Activated naive CD8-positive, alpha-beta T cell treated with anti-CD3 and anti-CD28 coated beads for 36 hours (primary cell): Measurements from ENCODE around the gene RFX7. TPM values are rescaled to one million over a fixed set of nuclear protein-coding genes. Genes with fewer than 3 reads are reported as not detected.
"Not testable (repeated sequence)": the region's sequence is repeated elsewhere in the genome, so short reads cannot be mapped to it uniquely, and the experiment has no call there.

Source experiments
- DNase-seq: peaks from one replicate; pipeline ENCODE4 v3.0.0; 2021
- H3K27ac Mint-ChIP-seq: one replicate; pipeline ENCODE4 v1.8.0; 2022; ENCODE audit warnings: mild to moderate bottlenecking, moderate library complexity, mixed read lengths
- H3K27me3 Mint-ChIP-seq: one replicate; pipeline ENCODE4 v1.8.0; 2022; ENCODE audit warnings: mild to moderate bottlenecking, mixed read lengths
- H3K36me3 Mint-ChIP-seq: one replicate; pipeline ENCODE4 v1.8.0; 2021; ENCODE audit warnings: mild to moderate bottlenecking, mixed read lengths
- H3K4me1 Mint-ChIP-seq: one replicate; pipeline ENCODE4 v1.8.0; 2021; ENCODE audit warnings: mixed read lengths
- H3K4me3 Mint-ChIP-seq: one replicate; pipeline ENCODE4 v1.8.0; 2022; ENCODE audit warnings: mild to moderate bottlenecking, moderate library complexity, mixed read lengths
- H3K9me3 Mint-ChIP-seq: one replicate; pipeline ENCODE4 v1.8.0; 2022; ENCODE audit warnings: mixed read lengths
- total RNA-seq, 2 experiments: library from RNA; stranded (reverse); gene quantifications; one replicate each; pipeline ENCODE4 v1.2.3, GENCODE V29; 2021

Gene RFX7
- total RNA-seq, 2 experiments from 2014 or later: 28.6 to 30.5 TPM

DNA sequence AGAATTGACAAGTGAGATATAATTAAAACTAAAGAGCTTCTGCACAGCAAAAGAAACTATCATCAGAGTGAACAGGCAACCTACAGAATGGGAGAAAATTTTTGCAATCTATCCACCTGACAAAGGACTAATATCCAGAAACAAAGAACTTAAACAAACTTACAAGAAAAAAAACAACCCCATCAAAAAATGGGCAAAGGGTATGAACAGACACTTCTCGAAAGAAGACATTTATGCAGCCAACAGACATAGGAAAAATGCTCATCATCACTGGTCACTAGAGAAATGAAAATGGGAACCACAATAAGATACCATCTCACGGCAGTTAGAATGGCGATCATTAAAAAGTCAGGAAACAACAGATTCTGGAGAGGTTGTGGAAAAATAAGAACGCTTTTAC lies 88.9 kb downstream of the RFX7 start:
- Mint-ChIP-seq H3K9me3 (peaks cover 38% of the 10 kb centered on the region), H3K36me3 (peaks cover 68% of the 10 kb centered on the region), H3K4me1 (peaks cover 19% of the 10 kb centered on the region)
- not testable (repeated sequence) for H3K27me3 Mint-ChIP-seq, H3K4me3 Mint-ChIP-seq, H3K27ac Mint-ChIP-seq, DNase-seq

DNA sequence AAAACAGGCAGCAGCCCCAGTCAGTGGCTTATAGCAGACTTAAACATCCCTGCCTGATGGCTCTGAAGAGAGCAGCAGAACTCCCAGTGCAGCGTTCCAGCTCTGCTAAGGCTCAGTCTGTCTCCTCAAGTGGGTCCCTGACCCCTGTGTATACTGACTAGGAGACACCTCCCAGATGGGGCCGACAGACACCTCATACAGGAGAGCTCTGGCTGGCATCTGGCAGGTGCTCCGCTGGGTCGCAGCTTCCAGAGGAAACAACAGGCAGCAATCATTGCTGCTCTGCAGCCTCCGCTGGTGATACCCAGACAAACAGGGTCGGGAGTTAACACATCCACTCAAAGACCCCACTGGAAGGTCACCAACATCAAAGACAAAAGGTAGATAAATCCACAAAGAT lies 93.5 kb downstream of the RFX7 start:
- Mint-ChIP-seq H3K27me3 (no peaks in the 10 kb centered on the region), H3K27ac (no peak overlapping the region), H3K4me1 (peaks cover 24% of the 10 kb centered on the region), H3K36me3 (peaks cover 75% of the 10 kb centered on the region), H3K9me3 (peaks cover 42% of the 10 kb centered on the region), H3K4me3 (no peak overlapping the region)
- no peak for DNase-seq

DNA sequence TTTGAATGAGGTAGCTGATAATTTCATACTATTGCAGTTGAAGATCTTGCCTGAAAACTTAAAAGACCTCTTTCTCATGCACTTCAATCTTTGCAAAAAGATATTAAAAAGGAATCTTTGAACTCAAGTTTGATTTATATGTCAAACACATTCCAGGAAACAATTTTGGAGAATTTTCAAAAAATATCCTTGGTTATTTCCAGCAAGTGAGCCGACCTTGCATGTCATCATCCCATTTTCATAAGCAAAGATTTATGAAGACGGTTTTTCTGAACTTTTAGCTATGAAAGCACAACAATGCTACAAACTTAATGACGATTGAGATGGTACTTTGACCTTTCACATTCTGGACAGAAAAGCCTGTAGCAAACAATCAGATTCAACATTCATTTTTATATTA lies 95.6 kb downstream of the RFX7 start:
- no peaks in the 10 kb centered on the region for H3K27me3 Mint-ChIP-seq
- peaks cover 55% of the 10 kb centered on the region for H3K36me3 Mint-ChIP-seq
- H3K4me1 Mint-ChIP-seq: peaks cover 23% of the 10 kb centered on the region
- no peak for DNase-seq
- no peak overlapping the region for H3K27ac Mint-ChIP-seq
- peaks cover 22% of the 10 kb centered on the region for H3K9me3 Mint-ChIP-seq
- H3K4me3 Mint-ChIP-seq: no peak overlapping the region

GRCh38 chr15:56146756-56147155 lies 96.9 kb downstream of the RFX7 start:
- Mint-ChIP-seq H3K27ac (no peak overlapping the region), H3K4me3 (no peak overlapping the region), H3K27me3 (no peaks in the 10 kb centered on the region), H3K9me3 (peaks cover 15% of the 10 kb centered on the region), H3K36me3 (peaks cover 52% of the 10 kb centered on the region), H3K4me1 (peaks cover 15% of the 10 kb centered on the region)
- no peak for DNase-seq

DNA sequence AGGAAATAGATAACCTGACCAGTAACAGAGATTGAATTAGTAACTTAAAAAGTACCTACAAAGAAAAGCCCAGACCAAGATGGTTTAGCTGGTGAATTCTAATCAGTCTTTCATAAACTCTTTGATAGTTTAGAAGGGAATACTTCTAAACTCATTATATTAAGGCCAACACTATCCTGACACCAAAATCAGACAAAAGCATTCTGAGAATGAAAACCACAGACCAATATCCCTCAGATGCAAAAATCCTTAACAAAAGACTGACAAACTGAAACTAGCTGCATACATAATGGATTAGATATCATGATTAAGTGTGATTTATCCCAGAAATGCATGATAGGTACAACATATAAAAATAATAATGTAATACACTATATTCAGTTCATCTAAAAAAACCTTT lies 115.6 kb downstream of the RFX7 start:
- peaks cover 28% of the 10 kb centered on the region for H3K9me3 Mint-ChIP-seq
- H3K4me3 Mint-ChIP-seq: no peak overlapping the region
- no peak for DNase-seq
- no peaks in the 10 kb centered on the region for H3K4me1 Mint-ChIP-seq
- peaks cover 72% of the 10 kb centered on the region for H3K36me3 Mint-ChIP-seq
- no peaks in the 10 kb centered on the region for H3K27me3 Mint-ChIP-seq
- no peak overlapping the region for H3K27ac Mint-ChIP-seq

DNA sequence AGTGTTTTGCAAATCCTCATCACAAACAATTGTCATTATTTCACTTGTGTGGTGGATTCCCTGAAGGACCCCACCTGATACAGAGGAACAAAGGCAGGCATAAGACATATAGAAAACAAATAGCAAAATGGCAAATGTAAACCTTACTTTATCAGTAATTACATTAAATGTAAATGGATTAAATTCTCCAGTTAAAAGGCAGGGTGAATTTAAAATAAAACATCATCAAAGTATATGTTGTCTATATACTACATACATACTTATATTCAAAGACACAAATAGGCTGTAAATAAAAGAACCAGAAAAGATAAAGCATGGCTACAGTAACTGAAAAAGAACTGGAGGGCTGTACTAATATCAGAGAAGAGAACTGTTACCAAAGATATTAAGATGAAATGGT lies 117.3 kb downstream of the RFX7 start:
- Mint-ChIP-seq H3K27me3 (no peaks in the 10 kb centered on the region), H3K36me3 (peaks cover 84% of the 10 kb centered on the region), H3K4me3 (no peak overlapping the region), H3K9me3 (peaks cover 38% of the 10 kb centered on the region), H3K27ac (no peak overlapping the region), H3K4me1 (no peaks in the 10 kb centered on the region)
- no peak for DNase-seq

DNA sequence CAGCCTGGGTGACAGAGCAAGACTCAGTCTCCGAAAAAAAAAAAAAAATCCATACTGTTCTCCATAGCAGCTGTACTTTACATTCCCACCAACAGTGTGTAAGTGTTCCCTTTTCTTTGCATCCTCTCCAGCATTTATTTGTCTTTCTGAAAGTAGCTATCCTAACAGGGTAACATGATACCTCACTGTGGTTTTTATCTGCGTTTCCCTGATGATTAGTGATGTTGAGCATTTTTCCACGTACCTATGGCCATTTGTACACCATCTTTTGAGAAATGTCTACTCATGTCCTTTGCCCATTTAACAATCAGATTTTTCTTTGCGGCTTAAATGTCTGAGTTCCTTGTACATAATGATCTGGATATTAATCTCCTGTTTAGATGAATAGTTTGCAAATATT lies 119.3 kb downstream of the RFX7 start:
- peaks cover 44% of the 10 kb centered on the region for H3K9me3 Mint-ChIP-seq
- H3K36me3 Mint-ChIP-seq: peaks cover 81% of the 10 kb centered on the region
- no peaks in the 10 kb centered on the region for H3K4me1 Mint-ChIP-seq

GRCh38 chr15:56105855-56106254 lies 137.8 kb downstream of the RFX7 start:
- H3K36me3 Mint-ChIP-seq: peaks cover 16% of the 10 kb centered on the region
- no peak overlapping the region for H3K4me3 Mint-ChIP-seq
- no peaks in the 10 kb centered on the region for H3K27me3 Mint-ChIP-seq
- peaks cover 1% of the 10 kb centered on the region for H3K9me3 Mint-ChIP-seq
- DNase-seq: no peak
- no peak overlapping the region for H3K27ac Mint-ChIP-seq
- no peaks in the 10 kb centered on the region for H3K4me1 Mint-ChIP-seq

More for the DNA sequence above, 119.3 kb downstream of the RFX7 start:
- DNase-seq: no peak
- no peaks in the 10 kb centered on the region for H3K27me3 Mint-ChIP-seq
- no peak overlapping the region for H3K4me3 Mint-ChIP-seq
- no peak overlapping the region for H3K27ac Mint-ChIP-seq

DNA sequence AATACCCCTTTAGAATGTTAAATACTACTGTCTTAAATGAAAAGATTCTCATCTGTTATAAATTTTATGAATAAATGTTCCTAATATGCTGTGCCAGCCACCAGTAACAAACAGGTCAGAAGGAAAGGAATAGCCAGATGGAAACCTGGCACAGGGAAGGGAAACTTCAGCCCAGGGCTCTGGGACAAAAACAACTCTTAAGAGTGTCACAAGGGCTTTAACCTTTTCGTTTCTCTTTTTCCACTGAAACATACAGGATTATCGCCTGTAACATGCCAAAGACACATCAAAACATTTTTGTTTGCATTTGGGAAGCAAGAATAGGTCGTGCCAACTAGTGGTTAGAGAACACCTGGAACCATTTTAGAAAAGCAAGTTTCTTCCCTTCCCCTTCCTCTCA lies 141.2 kb downstream of the RFX7 start:
- H3K27me3 Mint-ChIP-seq: no peaks in the 10 kb centered on the region
- H3K9me3 Mint-ChIP-seq: no peaks in the 10 kb centered on the region
- H3K4me1 Mint-ChIP-seq: no peaks in the 10 kb centered on the region
- no peak for DNase-seq
- H3K36me3 Mint-ChIP-seq: peaks cover 9% of the 10 kb centered on the region
- H3K27ac Mint-ChIP-seq: no peak overlapping the region
- H3K4me3 Mint-ChIP-seq: no peak overlapping the region

- Mint-ChIP-seq H3K4me3 (no peak overlapping the region), H3K27me3 (no peaks in the 10 kb centered on the region), H3K36me3 (peaks cover 32% of the 10 kb centered on the region), H3K9me3 (no peaks in the 10 kb centered on the region), H3K4me1 (no peaks in the 10 kb centered on the region), H3K27ac (no peak overlapping the region)
- no peak for DNase-seq
These were observed 144.4 kb downstream of the RFX7 start for GRCh38 chr15:56099311-56099710.

- H3K27me3 Mint-ChIP-seq: no peaks in the 10 kb centered on the region
- no peaks in the 10 kb centered on the region for H3K9me3 Mint-ChIP-seq
- DNase-seq: no peak
- H3K27ac Mint-ChIP-seq: no peak overlapping the region
- H3K36me3 Mint-ChIP-seq: peaks cover 41% of the 10 kb centered on the region
- no peaks in the 10 kb centered on the region for H3K4me1 Mint-ChIP-seq
- no peak overlapping the region for H3K4me3 Mint-ChIP-seq
These were observed 145.3 kb downstream of the RFX7 start for GRCh38 chr15:56098195-56098863.

- peaks cover 3% of the 10 kb centered on the region for H3K4me1 Mint-ChIP-seq
- no peak overlapping the region for H3K4me3 Mint-ChIP-seq
- H3K9me3 Mint-ChIP-seq: peaks cover 1% of the 10 kb centered on the region
- no peak for DNase-seq
- H3K27me3 Mint-ChIP-seq: no peaks in the 10 kb centered on the region
- H3K27ac Mint-ChIP-seq: no peak overlapping the region
- H3K36me3 Mint-ChIP-seq: peaks cover 53% of the 10 kb centered on the region
These were observed 148.3 kb downstream of the RFX7 start for GRCh38 chr15:56095406-56095805.

DNA sequence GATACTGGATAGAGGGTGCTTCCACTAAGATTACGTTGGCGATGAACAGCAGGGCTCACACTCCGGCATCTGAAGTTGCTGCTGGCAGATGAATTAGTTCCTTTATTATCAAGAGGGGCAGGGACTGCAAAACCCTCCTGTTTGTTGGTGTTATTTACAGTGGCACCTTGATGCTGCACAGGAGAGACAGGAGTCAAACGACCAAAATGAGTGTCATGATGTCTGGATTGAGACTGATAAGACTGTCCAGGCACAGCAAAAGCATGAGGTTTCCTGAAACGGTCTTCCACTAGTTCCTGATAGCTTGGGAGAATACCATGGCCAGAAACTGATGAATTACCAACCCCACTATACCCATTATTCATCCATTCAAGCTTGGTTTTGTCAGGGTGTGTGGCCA lies 149.5 kb downstream of the RFX7 start:
- DNase-seq: no peak
- peaks cover 1% of the 10 kb centered on the region for H3K9me3 Mint-ChIP-seq
- H3K27me3 Mint-ChIP-seq: no peaks in the 10 kb centered on the region
- peaks cover 7% of the 10 kb centered on the region for H3K4me1 Mint-ChIP-seq
- H3K27ac Mint-ChIP-seq: no peak overlapping the region
- peaks cover 51% of the 10 kb centered on the region for H3K36me3 Mint-ChIP-seq
- no peak overlapping the region for H3K4me3 Mint-ChIP-seq

DNA sequence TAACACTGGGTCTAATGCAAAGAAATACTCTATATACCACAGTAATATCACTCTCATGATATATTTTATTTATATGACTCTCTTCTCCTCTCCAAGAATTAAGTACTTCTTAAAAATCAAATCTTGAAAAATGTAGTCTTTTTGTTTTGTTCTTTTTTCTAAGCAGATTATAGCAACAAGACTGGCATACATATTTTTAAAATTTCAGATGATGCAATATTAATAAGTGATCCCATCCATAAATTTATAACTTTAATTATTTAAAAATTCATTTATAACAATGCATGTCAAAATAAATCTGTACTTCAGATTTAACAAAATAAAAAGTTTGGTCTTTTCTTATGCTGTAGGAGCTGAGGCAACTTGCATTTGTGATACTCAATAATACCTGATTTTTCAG lies 155.3 kb downstream of the RFX7 start:
- no peak overlapping the region for H3K27ac Mint-ChIP-seq
- no peak overlapping the region for H3K4me3 Mint-ChIP-seq
- H3K9me3 Mint-ChIP-seq: peaks cover 9% of the 10 kb centered on the region
- H3K36me3 Mint-ChIP-seq: peaks cover 14% of the 10 kb centered on the region
- H3K27me3 Mint-ChIP-seq: no peaks in the 10 kb centered on the region
- H3K4me1 Mint-ChIP-seq: peaks cover 13% of the 10 kb centered on the region
- DNase-seq: no peak

DNA sequence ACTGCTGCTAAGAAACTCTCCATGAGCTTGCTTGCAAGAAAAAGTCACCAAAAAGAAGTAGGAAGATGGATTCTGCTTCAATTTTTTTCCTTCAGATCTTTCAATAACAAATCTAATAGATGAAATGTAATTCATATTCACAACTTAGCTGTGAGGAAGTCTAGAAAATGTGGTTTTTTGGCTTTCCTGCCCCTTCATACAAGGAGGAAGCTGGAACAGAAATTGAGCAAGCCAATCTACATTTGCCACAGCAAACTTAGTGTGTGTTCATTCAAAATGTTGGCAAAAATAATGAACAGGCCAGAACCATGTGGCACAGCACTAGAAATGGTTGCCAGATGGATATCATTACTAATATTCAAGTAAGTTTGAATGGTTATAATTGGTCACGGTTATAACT lies 157.1 kb downstream of the RFX7 start:
- H3K4me1 Mint-ChIP-seq: peaks cover 9% of the 10 kb centered on the region
- H3K4me3 Mint-ChIP-seq: no peak overlapping the region
- peaks cover 2% of the 10 kb centered on the region for H3K36me3 Mint-ChIP-seq
- no peaks in the 10 kb centered on the region for H3K27me3 Mint-ChIP-seq
- H3K27ac Mint-ChIP-seq: no peak overlapping the region
- peaks cover 8% of the 10 kb centered on the region for H3K9me3 Mint-ChIP-seq
- no peak for DNase-seq

- H3K36me3 Mint-ChIP-seq: no peaks in the 10 kb centered on the region
- no peaks in the 10 kb centered on the region for H3K27me3 Mint-ChIP-seq
- H3K27ac Mint-ChIP-seq: no peak overlapping the region
- DNase-seq: no peak
- H3K4me3 Mint-ChIP-seq: no peak overlapping the region
- peaks cover 7% of the 10 kb centered on the region for H3K9me3 Mint-ChIP-seq
- H3K4me1 Mint-ChIP-seq: peaks cover 5% of the 10 kb centered on the region
These were observed 161.4 kb downstream of the RFX7 start for GRCh38 chr15:56082263-56082761.
